Measurements from ENCODE around the gene NET1.

The NET1 gene

DNA sequence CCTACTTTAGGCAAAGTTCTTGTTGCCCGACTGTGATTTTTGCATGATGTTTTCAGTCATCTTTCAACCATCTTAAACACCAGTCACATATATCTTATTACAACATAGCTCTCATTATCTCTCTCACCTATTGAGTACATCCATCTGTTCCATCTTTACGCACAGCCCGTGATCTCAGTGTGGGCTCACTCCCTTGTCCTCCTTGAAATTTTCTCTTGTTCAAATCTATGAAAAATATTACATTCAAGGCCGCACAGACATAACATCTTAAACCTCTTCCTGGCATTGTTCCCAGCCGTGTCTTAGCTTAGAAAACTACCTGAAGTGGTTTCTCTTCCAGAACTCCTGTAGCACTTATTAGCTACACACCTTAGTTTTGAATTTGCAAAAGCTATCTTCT, 32.6 kb downstream of the NET1 start:
- DNase-seq = no peak

DNA sequence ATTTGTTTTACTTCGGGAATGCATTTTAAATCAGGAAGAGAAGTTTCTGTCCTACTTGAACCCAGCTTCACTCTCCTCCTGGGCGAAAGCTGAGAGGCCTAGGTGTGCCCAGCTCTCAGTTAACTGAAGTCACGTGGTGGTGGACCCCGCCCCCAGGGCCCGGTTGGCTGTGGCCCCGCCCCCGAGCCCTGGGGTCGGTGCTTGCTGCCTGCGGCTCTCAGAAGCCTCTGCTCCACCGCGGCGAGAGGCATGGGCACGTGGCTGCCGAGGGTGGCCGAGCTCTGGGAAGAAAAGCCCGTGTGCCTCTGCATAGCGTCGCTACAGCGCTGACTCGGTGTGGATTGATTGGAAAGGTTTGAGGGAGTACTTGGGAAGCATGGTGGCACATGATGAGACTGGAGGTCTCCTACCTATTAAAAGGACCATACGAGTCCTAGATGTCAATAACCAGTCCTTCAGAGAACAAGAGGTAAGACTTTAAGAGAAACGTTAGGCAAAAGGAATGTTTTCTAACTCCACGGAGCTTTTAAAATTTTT, 34.1 kb downstream of the NET1 start:
- peak; percentile 89 for DNase-seq

DNA sequence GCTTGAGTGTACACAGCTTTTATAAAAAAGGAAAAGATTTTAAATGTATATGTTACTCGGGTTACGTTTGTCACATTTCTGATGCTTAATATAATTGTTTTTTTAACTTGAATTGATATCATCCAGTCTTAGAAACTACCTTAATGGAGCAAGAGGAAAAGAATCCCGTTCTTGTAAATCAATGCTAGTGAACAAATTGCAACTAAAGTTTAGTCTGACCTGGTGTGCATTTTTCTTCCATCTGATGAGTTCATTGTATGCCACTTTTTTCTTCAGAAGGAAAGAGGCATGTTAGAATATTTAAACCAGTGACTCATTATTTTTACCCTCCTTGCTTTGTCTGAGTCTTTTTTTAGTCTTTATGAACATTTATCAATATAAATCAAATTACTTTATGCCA, 34.7 kb downstream of the NET1 start:
- DNase-seq = no peak

DNA sequence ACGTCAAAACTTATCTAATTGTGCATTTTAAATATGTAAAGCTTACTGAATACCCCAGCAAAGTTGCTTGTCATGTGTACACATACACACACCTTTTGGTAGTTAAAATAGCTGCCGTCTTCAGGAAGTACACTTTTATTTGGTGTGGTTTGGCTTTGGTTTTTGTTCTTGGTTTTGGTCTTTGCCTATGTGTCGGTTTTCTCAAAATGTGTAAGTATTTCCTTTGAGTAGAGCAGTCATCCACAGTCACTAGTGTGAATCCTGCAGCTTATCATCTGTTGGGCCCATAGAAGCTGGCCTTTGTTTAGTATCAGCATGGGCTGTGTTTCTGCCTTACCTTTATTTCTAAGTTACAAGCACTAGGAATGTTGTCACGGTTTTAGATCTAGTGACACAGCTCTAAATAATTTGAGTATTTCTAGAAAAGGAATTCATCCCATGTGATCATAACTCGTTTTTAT, 35.3 kb downstream of the NET1 start:
- no peak for DNase-seq

DNA sequence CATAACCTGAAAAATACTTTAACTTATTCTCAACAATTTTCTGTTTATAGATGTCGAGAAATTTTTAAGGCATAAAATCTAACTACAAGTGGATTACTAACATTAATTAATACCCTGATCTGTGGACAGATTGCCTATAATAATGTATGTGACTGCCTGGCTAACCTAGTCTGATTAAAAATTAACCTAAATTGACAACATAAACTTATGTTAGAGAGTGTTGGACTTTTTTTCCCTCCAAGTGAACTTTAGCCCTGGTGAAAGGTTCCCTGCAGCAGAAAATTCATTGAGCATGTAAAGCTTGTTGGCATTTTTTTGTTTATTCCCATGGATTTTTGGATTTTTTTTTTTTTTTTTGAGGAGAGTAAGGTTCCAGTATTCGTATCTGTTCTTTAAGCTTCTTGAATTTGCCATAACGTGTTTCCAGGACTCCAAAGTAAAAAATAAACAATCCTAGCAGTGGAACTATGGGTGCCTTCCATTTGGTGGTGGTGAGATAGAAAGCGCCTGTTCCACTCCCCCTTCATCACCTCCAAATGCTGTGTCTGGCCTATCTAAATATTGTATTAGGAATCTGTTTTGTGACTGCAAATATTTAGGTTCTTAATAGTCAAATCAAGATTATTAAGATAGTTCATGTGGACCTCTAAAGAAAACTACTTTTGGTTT, 36.1 kb downstream of the NET1 start:
- DNase-seq = no peak

DNA sequence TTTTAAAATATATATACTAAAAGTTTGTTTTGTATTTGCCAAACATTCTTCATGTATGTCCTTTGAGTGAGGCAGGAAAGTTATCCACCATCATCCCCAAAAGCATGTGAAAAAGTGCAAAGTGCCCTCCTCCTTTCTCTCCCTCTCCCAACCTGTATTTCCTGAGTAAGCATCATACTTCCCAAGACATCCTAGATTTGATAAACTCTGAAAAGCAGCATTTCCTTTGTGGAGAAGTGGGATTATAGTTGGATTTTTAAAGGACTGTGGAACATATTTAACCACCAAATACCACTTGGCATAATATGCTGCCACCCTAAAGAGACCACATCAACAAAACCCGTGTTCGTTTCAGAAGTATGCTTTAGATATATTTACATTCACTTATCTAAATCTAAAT, 36.9 kb downstream of the NET1 start:
- DNase-seq = no peak

DNA sequence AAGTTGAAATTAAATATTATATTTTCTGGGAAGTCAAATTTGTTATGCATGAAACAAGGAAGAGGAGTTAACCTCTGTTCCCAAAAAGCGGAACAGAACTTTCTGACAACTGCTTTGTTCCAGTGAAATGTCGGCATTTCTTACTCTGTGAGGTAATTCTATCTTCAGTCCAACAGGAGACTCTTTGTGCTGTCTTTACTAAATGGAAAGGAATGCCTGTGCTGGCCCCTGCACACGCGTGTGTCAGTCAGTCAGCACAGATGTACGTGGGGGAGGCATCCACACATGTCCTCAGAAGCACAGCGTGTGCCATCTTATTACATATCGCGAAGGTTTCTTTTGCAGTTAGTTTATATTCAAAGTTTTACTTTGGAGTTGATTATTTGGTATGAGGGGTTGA, 37.5 kb downstream of the NET1 start:
- no peak for DNase-seq

DNA sequence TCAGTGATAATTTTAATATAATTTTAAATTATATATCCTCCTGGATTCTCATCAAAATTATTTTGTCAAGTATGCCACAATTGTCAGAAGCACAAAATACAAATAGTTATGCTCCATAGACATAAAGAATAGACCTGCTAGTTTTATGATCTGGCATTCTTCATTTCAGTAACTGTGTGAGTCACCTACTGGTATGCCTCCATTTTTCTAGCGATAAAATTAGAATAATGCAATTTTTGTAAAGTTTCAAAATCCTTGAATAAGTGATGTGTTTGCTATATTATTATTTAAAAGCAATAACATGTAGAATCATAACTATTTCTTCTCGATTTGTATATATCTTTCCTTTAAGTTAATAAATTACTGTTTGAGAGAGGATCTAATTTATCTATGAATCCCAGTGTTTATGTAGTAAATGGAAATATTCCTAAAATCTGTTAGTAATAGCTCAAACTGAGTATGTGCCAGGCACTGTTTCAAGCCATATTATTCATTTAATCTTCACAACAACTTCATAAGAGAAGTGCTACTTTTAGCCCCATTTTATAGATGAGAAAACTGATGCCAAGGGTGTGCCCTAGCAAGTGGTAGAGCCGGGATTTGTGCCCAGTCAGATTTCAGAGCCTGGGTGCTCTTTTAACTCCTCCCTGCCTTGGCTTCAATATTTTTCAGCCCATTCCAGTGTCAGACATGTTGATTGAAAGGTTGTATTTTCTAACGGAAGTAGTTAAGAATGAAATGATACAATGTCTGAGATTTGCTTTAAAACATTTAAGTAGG, 38.4 kb downstream of the NET1 start:
- no peak for DNase-seq

DNA sequence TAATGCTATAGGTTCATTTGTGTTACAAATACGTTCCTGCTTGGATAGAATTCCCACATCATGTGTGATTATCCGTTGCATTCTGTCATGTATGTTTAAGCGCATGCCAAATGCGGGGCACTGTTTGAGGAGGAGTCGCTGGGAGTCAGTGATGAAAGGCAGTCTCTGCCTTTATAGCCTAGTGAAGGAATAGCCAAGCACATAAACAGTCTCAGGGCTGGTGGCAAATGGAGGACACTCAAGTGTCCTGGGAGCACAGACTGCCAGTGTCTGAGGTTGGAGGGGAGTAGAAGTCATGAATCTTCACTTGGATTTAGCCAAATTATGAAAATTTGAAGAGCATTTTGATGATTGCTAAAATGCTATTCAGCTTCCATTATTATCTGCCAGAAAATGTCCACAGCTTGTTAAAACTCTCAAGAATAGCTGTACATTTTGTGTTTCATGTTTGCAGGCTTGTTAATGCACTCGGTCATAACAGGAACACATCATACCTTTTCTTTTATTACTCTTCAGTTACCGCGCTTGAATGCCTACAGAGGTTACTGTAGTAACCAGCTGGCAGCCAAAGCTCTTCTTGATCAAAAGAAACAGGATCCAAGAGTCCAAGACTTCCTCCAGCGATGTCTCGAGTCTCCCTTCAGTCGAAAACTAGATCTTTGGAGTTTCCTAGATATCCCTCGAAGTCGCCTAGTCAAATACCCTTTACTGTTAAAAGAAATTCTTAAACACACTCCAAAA, 41.6 kb downstream of the NET1 start:
- DNase-seq = no peak

DNA sequence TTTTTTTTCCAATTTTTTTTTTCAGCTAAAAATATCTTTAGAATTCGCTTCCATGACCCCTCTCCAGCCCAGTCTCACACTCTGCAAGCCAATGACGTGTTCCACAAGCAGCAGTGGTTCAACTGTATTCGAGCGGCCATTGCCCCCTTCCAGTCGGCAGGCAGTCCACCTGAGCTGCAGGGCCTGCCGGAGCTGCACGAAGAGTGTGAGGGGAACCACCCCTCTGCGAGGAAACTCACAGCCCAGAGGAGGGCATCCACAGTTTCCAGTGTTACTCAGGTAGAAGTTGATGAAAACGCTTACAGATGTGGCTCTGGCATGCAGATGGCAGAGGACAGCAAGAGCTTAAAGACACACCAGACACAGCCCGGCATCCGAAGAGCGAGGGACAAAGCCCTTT, 44.2 kb downstream of the NET1 start:
- DNase-seq = no peak

DNA sequence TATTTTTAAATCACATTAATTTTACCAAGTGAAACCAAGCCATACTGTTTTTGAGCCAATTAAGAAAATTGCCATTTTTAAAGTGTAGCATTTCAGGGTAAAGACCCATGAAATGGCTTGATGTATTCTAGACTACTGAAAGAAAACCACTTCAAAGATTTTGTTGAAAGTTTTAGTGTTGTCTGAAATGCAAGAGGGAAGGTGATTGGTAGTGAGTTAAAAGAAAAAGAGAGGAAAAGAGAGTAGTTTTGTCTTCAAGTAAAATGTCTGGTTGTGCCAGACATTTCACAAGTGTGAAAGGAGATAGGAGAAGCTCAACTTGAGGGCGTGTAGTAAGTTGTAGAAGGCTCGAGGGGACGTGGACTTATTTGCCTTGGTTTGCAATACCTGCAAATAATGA, 45.4 kb downstream of the NET1 start:
- DNase-seq = no peak

DNA sequence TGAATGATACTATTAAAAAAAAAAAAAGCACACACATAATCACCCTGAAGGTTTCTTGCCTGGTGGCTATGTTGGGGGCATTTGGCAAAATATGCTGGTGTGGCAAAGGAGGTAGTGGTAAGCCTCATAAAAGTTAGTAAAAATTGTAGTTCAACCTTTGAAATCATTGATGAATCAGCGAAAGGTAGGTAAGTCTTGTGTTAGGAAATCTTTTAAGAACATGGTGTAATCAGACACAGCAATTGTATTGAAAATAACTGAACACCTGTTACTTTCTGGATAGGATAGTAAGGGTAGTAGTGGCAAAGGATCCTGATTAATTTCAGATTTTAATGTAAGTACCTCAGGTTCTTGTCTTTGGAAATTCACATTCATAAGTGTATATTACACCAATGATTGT, 46.1 kb downstream of the NET1 start:
- DNase-seq = no peak

DNA sequence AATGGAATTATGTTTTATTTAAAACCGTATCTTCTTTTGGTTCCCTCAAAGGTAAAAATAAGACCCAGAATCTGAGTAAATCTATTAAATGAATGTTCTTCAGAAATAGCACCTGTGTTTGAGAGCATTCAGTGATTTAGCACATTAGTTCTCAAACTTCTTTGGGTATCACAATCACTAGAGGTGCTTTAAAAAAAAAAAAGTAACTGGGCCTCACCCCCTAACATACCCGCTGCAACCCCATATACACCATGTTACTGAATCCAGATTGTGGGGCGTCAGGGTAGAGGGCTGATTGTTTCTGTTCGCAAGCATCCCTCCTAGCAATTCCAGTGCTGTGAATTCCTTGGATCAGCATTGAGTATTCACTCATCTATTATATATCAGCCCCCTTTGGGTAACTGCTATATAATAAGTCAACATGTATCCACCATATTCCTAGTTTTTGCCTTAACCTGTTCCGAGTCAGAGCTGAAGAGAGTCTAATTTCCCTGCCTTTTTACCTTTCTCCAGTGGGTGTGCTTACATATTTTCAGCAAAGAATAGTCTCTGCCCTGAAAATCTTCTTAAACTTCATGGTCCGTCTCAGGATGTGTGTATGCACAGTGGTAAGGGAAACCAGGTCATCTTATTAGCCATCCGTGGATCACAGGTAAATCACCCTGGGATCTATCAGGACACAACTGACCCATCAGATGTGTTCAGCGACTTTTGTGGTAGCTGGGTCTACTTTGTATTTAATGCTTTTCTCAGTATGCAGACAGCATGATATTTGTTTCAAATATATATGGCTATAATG, 46.8 kb downstream of the NET1 start:
- DNase-seq = no peak

DNA sequence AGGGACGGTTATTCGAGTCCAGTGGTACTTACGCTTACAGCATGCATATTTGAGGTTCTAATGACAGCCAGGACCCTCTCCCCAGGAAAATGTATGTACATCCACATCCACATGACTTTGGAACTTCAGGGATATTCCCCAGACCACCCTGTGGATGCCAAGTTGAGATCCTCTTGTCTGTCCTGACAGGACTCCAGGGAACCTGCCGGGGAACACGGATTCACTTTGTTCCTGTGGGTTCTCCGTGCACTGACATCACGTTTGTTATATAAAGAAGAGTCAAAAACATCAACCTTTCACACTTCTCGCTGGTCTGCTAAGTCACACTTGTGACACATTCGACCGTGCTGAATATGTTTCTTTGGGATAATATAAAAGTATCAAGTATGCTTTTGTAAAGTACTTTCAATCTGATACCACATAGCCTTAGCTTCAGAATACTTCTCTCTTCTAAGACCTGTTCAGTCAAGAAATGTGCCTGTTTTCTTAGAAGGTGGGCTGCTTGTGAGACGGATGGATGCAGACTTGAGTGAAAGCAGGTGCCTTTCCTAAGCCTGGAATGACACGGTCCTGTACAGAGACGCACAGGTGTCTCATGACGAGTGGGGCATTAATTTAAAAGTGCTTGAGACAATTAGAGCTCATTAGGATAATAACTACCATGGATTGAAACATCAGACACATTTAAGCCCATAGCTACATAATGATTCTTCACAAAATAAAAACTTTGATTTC, 48.3 kb downstream of the NET1 start:
- no peak for DNase-seq

DNA sequence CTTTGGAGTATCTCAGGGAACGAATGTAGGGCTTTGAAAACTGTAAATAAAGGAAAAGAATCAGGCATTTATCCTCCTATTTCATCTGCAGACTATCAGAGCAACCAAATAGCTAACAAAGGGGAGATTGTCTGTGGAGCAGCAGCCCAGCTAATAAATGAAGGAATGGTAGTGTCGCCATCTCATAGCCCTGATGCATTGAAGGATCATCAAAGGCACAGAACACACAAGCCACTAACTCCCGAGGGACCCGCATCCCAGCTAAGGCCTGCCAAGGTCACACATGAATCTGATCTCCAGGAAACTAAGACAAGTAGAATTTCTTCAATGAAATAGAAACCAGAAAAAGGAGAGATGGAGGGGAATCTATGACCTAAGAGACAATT, 48.8 kb downstream of the NET1 start:
- no peak for DNase-seq

DNA sequence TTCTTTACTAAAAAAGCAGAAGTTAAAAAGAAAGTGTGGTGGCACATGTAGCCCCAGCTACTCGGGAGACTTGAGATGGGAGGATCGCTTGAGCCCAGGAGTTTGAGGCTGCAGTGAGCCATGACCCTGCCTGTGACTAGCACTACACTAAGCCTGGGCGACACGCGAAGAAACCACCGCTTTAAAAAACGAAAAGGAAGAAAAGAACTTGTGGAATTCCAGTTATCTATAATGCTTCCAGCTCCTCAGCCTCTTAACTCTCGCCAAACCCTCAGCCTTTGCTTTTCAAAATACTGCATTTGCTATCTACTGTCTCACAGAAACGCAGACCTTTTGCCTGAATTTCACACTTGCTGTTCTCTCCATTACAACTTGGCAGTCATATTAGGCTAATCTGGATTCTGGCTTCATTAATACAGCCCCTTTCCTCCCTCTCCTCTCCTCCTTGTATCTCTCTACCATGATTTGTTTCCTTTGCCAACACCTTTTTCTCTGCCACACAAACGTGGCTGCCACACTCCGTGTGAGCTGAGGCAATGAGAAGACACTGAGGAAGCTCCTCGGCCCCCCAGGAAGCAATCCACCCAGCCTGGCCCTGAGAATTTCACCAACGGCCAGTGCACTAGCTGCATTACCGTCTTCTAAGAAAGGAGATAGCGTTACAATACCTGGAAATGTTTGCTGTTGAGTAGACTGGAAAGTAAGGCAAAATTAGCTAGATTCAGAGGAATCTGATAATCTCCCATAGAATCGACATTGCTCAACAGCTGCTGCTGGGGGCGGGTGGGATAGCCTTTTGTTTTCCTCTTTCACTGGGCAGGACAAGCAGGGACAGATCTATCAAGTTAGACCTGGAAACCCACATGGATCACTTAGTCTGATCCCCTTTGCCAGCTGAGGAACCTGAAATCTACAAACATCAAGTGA, 49.8 kb downstream of the NET1 start:
- DNase-seq = no peak

DNA sequence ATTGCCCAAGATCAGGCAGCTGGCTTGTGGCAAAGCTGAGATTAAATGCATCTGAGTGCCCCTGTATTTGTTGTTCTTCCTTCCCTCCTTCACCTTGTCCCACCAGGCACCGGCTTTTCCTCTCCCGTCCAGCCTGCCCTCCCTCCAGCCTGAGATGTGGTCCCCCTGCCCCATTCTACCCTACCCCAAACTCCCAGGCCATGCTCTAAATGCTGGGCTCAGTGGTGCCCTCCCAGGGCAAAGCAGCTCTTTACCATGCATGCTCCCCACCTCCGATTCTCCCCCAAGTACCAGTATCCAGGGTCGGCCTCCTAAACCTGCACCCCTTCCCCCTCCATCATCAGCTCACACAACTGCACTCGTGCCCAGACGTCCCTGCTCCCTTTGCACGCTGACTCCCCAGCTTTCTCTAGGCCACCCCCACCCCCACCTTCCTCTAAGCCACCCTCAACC, 50.5 kb downstream of the NET1 start:
- no peak for DNase-seq

DNA sequence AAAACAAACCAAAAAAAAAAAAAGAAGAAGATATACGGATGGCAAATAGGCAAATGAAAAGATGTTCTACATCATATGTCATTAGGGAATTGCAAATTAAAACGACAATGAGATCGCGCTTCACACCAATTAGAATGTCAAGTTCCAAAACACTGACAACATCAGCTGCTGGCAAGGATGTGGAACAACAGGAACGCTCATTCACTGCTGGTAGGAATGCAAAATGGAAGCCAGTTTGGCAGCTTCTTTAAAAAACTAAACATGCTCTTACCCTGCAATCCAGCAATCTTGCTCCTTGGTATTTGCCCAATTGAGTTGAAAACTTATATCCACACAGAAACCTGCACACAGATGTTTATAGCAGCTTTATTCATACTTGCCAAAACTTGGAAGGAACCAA, 52.2 kb downstream of the NET1 start:
- no peak for DNase-seq

DNA sequence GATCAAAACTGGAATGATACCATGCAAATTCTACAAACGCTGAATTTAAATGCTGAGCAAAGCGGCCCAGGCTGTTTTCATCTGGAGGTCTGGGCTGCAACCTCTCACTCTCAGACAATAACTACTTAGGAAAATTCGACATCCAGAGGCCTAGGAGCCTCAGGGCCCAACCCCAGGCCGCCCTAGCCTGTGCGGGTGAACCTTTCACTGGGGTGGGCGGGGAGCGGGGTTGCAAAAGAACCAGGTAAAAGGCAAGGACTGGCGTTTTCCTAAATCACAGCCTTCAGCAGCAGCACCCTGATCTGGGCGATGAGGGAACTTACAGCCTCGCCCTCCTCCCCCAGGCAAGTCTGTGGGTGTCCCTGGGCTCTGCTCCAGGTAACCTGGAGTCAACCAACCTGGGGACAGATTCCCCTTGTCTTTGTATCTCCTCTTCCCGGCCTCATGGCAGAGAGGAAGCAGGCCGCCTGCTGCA, 53.7 kb downstream of the NET1 start:
- DNase-seq = no peak

DNA sequence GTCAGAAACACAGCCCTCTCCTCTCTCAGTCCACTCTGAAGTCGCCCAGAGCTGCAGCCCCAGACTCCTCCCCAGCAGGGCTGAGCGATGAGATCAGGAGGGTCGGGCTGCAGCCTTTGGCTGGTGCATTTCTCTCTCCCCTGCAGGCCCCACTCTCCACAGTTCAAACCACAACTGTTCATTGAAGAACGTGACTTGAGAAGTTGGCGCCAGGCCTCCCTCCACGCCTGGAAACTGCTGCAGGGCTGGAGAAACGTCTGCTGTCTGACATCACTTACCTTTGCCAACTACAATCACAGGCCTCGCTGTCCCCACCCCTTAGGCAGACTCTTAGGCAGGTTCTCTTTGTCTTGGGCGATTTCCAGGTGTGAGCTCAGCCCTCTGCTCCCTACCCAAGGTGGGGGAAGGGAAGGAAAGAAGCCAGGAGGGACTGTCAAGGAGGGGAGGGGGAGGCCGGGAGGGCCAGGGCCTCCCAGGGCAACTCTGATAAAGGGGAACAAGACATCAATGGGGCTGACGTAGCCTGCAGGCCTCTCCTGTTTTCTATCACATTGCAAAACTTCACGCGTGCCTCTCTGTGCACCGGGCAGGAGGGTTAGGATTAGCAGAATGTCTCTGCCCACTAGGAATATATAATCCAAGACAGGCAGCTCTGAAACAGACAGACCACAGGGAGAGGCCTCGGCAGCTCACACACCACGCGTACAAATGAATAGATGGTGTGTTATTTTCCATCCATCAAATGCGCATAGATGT, 54.3 kb downstream of the NET1 start:
- DNase-seq = no peak
